HG02678 (cell line): ENCODE data around the gene DOCK8.
"Not testable (repeated sequence)": the region's sequence is repeated elsewhere in the genome, so short reads cannot be mapped to it uniquely, and the experiment has no call there.

ENCODE experiments used
- ATAC-seq: cut with Tn5 transposase; IDR thresholded peaks from one replicate; pipeline ENCODE4 v1.9.1; 2021; ENCODE audit warnings: mild to moderate bottlenecking, moderate library complexity; ENCODE audit not compliant: unreplicated experiment

The DOCK8 gene

DNA sequence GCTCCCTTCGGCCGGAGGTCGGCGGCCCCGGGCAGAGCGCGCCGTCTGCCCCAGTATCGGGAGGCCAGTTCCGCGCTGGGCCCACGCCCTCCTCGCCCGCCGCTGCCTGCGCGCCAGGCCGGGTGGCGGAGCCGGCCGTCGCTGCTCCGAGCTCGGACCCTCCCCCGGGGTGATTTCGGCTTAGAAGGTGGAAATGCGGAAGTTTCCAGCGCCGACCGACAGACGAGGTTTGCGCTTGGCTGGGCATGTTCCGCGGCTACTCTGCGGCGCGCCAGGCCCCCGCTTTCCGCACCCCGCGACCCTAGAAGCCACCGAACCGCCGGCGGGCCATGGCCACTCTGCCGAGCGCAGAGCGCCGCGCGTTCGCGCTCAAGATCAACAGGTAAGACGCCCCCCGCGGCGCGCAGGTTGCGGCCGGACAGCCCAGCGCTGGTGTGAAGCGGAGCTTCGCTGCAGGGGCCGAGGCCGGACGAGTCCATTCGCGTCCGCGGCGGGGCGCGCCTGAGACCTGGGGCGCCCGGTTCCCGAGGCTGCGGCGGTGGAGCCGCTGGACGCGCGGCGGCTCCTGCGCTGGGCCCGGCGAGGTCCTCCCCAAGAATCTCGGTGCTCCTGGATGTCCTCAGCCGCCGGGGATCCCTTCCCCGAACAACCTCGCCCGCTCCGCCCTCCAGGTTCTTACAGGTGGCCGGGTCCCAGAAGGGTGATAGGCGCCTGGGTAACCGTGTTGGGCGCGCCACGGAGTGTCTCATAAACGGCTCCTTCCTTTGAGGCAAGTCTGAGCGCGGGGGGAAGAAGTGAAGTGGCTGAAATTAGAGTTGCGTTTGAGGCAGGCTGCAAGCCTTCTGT is at the start of gene DOCK8:
Gene DOCK8, plus strand, starts transcription at position 218 of the 846 bp plus-strand sequence. Its CDS starts 112 bp downstream, at position 330.
- ATAC-seq, result peak; percentile 88

DNA sequence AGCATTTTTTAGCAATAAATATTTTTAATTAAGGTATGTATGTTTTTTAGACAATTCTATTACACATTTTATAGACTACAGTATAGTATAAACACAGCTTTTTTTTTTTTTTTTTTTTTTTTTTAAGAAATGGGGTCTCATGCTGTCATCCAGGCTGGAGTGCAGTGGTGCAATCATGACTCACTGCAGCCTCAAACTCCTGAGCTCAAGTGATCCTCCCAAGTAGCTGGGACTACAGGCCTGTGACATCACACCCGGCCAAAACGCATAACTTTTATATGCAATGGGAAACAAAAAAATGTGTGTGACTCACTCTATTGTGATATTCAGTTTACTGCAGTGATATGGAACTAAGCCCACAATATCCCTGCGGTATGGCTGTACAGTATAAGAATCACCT is 44.9 kb upstream of the DOCK8 start:
- not testable (repeated sequence) for ATAC-seq

DNA sequence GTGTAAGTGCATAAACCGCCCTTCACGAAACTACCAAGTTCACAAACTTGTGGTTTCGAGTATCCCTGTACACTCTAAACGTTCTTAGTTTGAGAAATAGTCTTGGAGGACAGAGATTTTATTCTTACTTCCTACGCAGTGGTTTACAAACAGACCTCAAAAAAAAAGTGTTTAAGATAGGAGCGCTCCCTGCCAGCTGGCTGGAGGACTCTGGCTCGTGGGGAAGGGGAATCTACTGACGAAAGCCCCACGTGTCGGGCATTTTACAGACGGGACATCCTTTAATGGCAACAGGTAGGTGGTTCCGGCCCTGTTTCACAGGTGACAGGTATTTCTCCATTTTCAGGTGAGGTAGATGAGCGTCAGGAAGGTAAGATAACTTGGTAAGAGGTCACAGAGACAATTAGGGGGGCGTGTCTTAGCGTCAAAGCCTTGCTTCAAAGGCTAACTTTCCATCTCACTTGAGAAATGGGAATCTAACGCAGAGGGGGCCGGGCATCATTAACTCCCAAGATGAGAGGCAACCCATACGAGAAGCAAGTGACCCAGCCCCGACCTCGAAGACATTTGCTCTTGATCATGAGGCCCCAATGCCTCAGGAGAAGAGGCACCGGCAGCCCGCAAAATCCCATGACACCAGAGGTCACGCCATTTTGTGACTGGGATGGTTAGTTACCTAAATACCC is 36.4 kb upstream of the DOCK8 start:
- not testable (repeated sequence) for ATAC-seq

DNA sequence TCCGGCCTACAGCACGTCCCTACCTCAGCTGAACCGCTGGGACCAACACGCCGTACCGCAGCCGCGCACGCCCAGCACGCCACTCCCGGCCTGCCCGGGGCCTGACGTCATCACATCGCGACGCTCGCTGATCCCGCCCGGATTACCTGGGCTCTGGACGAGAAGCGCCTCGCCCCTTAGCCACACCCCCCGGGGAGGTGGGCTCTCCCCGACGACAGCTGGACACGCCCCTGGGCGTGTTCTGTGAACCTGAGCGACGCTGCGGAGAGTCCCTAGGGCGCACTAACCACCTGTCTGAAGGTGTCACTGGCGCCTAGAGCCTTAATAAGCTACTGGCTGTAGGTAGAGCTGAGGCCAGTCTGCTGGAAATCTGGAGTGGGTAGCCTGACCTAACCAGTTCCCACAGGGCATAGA is 35.7 kb upstream of the DOCK8 start, which contains the start of gene ZNG1A:
Gene ZNG1A, minus strand, starts transcription at position 87 of the 414 bp plus-strand sequence. CDS start 87 bp downstream, outside the sequence.
- ATAC-seq, result not testable (repeated sequence)

DNA sequence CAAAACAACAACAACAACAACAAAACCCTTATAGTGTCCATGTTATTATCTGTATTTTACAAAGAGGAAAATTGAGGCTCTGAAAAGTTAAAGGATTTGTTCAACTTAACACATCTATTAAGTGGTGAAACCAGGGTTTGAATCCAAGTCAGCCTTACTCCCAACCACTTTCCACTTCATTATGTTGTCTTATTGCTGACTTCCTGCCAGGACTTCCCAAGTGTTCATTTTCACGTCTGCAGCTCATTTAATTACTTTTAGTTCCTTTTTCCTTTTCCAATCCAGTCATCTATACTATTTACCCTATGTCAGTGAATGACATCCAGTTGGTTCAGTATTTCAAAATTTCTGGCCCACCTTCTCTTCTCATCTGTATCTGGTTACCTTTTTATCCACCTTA is 15.1 kb upstream of the DOCK8 start:
- not testable (repeated sequence) for ATAC-seq

DNA sequence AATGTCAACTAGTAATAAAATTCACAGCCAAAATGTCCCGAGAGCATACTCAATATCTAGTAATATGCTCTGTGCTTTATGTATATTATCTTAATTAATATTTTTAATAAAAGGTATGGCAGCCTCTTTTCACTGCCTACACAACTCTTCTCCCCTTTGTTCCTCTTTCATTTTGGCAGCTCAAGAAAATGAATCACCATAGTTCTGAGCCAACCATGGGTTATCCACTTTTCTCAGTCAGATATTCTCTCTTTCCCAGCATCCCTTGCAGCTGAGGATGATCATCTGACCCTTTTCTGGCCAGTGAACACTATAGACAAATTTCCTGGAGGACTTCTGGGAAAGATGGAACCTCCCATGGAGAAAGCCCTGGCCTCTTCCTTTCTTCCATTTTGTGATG is 8.2 kb upstream of the DOCK8 start:
- ATAC-seq, result no peak

DNA sequence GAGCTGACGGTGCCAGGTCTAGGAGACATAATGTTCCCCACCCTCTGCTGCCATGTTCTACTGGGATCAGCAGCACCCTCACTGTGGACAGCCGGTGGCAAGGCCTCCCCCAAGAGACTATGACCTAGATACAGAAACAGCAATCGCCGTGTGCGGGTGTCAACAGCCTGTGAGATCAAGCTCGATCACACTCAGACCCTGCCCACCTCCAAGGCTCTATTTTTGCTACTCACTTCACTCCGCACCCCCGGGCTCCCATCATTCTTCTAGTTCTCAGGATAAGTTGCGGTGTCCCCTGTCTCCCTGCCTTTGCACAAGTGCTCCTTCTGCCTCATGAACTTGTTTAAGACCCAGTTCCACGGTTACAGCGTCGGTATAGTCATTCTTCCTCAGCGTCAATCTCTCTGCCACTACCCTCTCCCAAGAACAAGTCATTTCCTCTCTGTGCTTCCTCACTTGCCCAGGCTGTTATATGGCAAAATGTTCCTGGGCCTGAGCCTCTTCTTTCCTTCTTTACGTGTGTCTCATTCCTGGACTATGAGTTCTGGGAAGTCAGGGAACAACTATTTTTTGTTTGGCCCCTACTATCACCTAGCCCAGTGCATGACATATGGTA is 5.4 kb upstream of the DOCK8 start:
- no peak for ATAC-seq

DNA sequence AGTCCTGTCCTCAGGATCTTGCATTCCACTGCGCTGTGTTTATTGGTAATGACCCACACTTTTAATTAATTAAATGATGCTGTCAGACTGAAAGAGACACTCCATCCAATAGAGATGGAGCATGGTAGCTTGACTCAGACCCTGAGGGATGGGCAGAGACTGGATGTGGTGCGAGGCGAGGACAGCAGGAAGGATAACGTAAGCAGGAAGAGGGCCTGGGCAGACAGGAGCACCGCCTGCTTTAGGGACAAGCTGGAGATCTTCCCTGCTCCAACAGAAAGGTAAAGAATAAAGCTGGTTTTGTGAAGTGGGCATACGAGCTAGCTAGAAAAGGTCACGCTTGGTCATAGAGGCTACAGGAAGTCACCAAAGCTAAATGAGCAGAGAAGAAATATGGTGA is 3.6 kb upstream of the DOCK8 start:
- no peak for ATAC-seq

DNA sequence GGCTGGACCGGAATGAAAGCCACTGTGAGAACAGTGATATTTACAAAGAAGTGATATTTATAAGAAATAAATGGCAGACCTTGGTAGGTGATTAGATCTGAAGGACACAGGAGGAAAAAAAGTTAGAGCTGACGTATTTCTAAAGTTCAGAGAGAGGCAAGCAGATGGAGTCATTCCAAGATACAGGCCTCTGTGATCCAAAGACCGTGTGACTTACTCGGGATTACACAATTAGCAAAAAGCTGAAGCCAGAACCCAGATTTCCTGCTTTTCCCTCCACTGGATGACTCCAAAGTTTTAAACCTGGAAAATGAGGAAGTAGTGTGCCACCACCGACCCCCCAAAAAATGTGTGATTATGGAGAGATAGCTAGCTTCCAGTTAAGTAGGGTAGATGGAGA is 3.1 kb upstream of the DOCK8 start:
- no peak for ATAC-seq

DNA sequence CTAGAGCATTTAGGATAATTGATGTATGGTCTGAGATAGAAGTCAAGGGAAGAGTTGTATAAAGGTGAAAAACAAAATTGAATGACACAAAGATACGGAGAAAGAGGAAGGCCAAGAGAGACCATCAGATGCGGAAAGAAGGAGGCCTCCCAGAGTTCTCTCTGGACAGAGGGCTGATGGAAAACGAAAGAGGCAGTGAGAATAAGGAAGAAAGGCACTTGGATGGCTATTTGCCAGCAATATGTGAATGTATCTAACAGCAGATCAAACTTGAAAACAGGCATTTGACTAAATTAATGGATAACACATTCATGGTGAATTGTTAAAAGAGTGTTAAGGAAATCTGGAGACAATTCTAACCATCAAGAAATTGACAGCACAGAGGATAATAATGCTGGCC is 2.4 kb upstream of the DOCK8 start:
- ATAC-seq, result no peak

DNA sequence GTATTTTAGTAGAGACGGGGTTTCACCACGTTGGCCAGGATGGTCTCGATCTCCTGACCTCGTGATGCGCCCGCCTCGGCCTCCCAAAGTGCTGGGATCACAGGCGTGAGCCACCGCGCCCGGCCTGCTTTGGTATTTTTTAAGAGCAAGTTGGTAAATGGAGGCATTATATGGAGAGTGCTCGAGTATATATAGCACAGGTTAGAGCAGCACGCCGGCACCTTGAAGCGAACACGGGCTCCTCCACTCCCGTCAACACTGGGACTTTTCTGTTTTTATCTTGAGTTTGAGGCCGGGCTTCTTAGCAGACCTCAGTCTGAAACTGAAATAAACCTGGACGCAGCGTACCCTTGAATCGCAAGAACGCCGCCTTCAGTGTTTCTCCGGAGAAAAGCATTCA is 764 bp upstream of the DOCK8 start:
- ATAC-seq, result not testable (repeated sequence)

DNA sequence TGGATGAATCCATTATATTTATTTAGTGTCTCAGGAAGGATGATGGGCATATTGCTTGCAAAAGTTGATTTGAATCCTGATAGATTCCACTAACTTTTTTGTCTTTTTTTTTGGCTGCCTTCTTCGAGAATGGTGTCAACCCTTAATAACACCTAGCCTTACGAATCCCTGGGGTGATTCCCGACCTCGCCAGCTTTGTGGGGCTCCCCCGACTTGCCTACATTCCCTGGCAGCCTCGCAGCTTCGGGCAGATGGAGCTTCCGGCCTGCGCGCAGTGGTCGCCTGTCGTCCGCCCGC is 366 bp upstream of the DOCK8 start:
- no peak for ATAC-seq

DNA sequence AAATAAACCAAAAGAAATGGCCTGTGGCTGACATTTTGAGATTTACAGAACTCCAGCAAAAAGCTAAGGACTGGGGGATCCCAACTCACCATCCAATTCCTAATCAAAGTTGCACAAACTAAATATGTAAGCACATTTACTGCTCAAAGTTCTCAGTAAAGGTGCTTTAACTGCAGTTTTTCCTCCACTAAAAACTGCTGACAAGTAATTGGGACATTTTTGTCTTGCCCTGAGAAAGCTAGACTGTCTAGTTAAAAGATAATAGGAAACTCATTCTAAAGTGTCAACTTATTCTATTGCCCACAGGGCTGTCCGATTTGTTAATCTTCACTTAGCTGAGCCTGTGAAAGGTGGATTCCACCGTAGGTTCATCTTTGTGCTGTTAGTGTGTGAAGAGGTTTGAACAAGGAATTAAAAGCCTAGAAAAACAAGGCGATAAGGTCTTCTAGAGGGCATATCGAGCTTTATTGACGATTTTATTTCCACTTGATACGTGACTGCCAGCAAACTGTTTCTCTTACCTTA is 1.0 kb downstream of the DOCK8 start:
- no peak for ATAC-seq

DNA sequence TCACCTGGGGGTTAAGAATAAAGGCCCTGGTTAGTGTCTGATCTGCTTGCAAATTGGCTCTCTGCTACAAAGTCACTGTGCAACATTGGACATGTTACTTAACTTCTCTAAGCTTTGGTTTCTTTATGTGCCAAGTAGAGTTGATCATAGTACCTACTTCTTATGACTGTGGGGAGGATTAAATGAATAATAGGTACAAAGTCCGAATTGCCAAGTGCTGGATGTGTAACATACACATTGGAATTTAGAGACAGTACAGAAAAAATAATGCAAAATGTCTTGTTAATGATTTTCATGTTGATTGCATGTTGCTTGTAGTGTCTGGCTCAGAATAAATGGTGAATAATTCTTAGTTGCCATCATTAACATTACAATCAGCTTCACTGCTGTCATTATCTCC is 2.2 kb downstream of the DOCK8 start:
- ATAC-seq, result no peak

DNA sequence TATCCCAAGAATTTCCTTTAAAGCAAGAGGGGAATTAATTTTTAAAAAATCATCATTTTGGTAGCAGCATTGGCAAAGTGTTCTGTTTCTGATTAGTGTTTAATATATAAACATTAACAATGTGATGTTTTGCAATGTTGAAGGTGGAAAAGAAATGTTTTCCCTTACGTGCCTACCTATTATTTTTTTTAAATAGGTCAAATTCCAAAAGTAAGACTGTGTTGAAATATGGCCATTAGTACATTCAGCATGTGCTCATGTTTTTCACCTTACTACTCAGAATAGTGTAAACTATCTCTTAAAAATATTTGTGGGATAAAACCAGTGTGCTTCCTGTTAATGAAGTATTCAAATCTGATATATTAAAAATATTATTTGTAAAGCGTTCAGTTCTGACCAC is 3.3 kb downstream of the DOCK8 start:
- no peak for ATAC-seq

DNA sequence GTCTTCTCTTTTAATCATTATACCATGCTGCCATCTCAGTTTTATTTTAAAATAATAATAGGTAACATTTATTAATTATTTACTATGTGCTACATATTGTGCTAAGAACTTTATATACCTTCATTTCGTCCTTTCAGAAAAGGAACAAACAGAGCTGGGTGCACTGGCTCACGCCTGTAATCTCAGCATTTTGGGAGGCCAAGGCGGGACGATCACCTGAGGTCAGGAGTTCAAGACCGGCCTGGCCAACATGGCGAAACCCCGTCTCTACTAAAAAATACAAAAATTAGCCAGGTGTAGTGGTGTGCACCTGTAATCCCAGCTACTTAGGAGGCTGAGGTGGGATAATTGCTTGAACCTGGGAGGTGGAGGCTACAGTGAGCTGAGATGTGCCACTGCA is 4.4 kb downstream of the DOCK8 start:
- ATAC-seq, result not testable (repeated sequence)

DNA sequence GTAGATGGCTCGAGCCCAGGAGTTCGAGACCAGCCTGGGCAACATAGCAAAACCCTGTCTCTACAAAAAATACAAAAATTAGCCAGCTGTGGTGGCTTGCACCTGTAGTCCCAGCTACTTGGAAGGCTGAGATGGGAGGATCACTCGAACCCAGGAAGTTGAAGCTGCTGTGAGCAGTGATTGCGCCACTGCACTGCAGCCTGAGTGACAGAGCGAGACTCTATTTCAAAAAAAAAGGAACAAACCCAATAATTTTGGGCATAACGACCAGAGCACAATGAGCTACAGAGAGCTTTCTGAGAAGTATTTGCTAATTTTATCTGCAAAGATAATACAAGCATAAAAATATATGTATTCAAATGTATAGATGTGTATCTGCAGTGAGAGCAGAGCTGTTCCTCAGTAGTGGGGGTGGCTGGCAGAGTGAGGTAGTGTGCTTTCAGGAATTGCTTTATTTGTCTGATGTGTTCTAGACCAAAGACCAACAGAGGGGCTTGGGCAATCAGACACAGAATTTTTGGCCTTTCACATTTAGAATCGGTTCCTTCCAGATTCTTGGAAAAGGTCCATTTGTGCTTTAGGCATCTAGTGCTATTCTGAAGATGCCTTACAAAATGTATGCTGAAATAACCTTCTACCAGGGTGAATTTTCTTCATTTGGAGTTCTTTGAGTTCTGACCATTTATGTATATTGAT is 5.2 kb downstream of the DOCK8 start:
- ATAC-seq, result no peak

DNA sequence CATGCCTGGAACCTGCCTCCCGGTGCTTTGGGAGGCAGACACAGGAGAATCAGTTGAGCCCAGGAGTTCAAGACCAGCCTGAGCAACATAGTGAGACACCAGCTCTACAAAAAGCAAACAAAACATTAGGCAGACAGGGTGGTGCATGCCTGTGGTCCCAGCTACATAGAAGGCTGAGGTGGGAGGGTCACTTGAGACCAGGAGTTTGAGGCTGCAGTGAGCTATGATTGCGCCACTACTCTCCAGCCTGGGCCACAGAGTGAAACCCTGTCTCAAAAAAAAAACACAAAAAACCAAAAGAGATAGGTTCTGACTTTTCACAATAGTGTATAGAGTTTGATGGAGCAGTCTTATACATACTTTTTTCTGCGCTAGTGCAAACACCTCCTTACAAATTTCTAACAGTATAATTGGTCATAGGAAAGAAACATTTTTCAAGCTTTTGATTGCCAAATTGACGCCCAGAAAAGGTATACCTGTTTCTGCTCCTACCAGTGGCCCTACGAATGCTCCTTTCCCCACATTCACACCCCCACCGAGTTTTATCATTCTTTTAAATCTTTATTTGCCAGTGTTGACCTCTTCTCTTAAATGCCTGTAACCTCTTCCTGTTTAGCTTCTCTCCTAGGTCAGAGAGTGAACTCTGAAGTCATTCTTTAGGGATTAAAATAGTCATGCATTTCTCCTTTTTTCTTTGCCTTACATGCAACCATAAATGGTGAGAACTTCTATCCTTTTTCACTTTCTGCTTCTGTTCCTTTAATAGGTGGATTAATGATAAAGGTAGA is 7.5 kb downstream of the DOCK8 start:
- no peak for ATAC-seq

DNA sequence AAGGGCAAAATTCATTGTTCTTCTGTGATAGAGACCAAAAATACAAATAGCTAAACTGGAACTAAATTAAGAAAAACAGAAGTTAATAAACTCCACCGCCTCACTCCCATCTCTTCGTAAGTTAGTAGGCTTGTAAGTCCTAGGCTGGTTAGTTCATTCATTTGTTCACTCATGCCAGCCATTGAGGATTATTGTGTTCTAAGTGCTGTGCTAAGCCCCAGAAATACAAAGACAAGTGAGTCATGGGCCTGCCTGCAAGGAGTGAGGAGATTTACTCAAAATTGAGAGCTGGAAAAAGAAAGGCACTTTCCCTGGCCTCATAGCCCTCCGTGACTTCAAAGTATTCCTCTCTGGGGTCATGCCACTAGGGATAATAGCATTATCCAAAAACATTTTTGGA is 8.5 kb downstream of the DOCK8 start:
- no peak for ATAC-seq

DNA sequence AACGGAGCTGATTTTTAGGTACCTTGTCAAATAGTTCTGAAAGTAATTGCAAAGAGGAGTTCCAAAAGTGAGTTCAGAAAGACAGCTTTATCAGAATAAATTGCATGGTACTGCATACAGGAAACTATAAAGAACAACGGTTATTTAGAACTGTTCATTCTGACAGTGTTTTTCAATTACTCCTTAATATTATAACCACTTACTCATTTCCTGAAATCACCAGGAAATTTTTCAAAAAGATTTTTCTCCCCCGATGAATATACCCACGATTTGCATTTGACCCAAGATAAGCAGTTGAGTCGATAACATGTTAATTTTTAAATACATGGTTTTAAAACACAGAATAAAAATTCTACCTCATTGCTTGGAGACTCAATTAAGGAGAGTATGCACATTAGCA is 9.4 kb downstream of the DOCK8 start:
- no peak for ATAC-seq
